DMS 273 (cell line): Measurements from ENCODE around the gene DENND10.
"Not testable (repeated sequence)": the region's sequence is repeated elsewhere in the genome, so short reads cannot be mapped to it uniquely, and the experiment has no call there.

ENCODE experiments used
- DNase-seq: peaks from one replicate; lab custom pipeline; 2025; ENCODE audit not compliant: unreplicated experiment; lab: John Stamatoyannopoulos, UW

Gene DENND10

GRCh38 chr10:119165171-119166117, 61.5 kb downstream of the DENND10 start, which contains the start of gene SFXN4:
Gene SFXN4, minus strand, starts transcription at chr10:119165714. Its CDS starts 67 bp downstream, at chr10:119165647.
- DNase-seq = peak; percentile 81

GRCh38 chr10:119166118-119166500, 62.2 kb downstream of the DENND10 start:
- no peak for DNase-seq

- DNase-seq = no peak
These were observed 62.7 kb downstream of the DENND10 start for GRCh38 chr10:119166564-119166963.

GRCh38 chr10:119167041-119167440, 63.1 kb downstream of the DENND10 start:
- no peak for DNase-seq

GRCh38 chr10:119174109-119174508, 70.2 kb downstream of the DENND10 start:
- no peak for DNase-seq

- DNase-seq = no peak
These were observed 72.3 kb downstream of the DENND10 start for GRCh38 chr10:119176166-119176565.

- DNase-seq = peak; percentile 52
These were observed 73.9 kb downstream of the DENND10 start for GRCh38 chr10:119177708-119178371.

GRCh38 chr10:119178372-119179119, 74.6 kb downstream of the DENND10 start, which contains the start of gene PRDX3:
Gene PRDX3, minus strand, starts transcription at chr10:119178812. Its CDS starts 22 bp downstream, at chr10:119178790.
- peak; percentile 95 for DNase-seq

- not testable (repeated sequence) for DNase-seq
These were observed 77.0 kb downstream of the DENND10 start for GRCh38 chr10:119180850-119181400.

- DNase-seq = no peak
These were observed 79.9 kb downstream of the DENND10 start for GRCh38 chr10:119183664-119184412.
